Coronary artery (tissue), 2 donors: ENCODE results near the gene TRIM45.
A peak's percentile ranks its signal among the peaks of the same experiment; 100 is the strongest.
"Not testable (repeated sequence)": the region's sequence is repeated elsewhere in the genome, so short reads cannot be mapped to it uniquely, and the experiment has no call there.

Source experiments
- DNase-seq: peaks from one replicate; pipeline ENCODE4 v3.0.0-alpha.2; 2017; ENCODE audit warnings: low spot score
- H3K27ac ChIP-seq, 2 donors: fragments of 200-600 bp; sonication (generic); one replicate each; pipeline ENCODE4 v1.5.1; 2016 to 2019
- H3K4me3 ChIP-seq: fragments of 200-600 bp; sonication (generic); 2 replicates; pipeline ENCODE4 v1.5.1; 2016; ENCODE audit warnings: mild to moderate bottlenecking, moderate library complexity
- TF ChIP-seq, protein P1 (sequence below): fragments of 200-600 bp; sonication (generic); IDR thresholded peaks from one replicate; pipeline ENCODE4 v1.5.1; 2019; ENCODE audit warnings: antibody characterized with exemption

Gene TRIM45

DNA sequence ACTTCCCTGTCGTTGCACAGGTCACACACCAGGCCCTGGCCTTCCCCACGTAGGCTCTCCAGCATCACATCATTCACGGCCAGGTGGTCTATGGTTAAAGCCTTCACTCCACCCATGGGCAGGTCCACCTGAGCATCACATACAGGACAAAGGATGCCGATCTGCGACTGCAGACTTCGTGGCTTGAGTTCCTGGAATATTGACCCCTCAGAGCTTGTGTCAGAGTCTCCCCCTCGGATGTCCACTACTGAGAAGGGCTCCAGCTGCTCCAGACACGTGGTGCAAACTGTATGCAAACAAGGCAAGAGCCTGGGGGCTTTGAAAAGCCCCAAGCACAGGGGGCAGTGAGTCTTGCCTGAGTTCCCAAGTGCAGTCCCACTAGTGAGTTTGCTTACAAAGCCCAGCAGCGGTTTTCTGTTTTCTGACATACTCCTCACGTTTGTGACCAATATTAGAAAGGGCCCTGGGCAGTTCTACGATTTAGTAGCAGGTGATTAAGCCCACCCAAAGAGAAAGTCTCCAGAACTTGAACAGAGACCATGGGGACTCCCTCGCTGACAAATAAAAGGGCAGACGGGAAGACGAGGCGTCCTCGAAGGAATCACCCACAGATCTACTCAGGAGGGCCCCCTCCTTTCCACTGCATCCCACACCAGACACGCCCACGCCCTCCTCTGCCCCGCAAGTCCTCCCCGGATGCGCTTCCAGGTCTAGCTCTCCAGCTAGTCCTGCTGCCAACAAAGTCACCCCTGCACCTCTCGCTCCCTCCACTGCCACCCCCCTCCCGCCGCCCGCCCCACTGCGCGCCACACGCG, 568 bp downstream of the TRIM45 start:
- peak overlapping the region; percentile 94 for H3K4me3 ChIP-seq
- no peak for DNase-seq
- H3K27ac ChIP-seq: peak overlapping the region; percentile 81 to 91
- TF ChIP-seq, protein P1, sequence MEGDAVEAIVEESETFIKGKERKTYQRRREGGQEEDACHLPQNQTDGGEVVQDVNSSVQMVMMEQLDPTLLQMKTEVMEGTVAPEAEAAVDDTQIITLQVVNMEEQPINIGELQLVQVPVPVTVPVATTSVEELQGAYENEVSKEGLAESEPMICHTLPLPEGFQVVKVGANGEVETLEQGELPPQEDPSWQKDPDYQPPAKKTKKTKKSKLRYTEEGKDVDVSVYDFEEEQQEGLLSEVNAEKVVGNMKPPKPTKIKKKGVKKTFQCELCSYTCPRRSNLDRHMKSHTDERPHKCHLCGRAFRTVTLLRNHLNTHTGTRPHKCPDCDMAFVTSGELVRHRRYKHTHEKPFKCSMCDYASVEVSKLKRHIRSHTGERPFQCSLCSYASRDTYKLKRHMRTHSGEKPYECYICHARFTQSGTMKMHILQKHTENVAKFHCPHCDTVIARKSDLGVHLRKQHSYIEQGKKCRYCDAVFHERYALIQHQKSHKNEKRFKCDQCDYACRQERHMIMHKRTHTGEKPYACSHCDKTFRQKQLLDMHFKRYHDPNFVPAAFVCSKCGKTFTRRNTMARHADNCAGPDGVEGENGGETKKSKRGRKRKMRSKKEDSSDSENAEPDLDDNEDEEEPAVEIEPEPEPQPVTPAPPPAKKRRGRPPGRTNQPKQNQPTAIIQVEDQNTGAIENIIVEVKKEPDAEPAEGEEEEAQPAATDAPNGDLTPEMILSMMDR: no peak

DNA sequence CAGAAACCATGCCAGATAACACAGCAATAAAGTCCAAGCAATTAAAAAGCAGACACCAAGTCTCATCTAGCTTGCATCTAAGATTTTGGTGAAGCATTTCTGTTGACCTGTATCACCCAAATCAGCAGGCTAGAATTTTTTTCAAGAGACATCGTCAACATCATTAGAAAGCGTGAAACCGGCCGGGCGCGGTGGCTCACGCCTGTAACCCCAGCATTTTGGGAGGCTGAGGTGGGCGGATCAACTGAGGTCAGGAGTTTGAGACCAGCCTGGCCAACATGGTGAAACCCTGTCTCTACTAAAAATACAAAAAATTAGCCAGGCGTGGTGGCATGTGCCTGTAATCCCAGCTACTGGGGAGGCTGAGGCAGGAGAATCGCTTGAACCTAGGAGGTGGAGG, 2.4 kb downstream of the TRIM45 start:
- not testable (repeated sequence) for H3K27ac ChIP-seq

DNA sequence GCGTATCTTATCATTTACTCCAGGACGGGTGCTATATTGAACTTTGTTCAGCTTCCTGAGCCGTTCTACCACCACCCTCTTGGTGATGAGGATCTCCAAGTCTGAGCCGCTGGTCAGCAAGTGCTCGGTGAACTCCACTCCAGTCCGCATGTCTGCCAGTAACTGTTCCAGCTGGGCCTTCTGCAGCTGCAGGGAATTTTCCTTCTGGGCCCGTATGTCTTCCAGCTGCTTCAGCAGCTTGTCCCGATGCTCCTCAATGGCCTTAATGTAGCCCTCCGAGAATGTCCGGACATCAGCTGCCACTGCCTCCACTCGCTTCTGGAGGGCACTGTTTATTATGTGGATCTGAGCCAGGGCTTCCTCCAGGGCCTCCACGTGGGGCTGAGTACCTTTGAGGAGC, 3.4 kb downstream of the TRIM45 start:
- DNase-seq: no peak
- TF ChIP-seq, protein P1: no peak
- Histone ChIP-seq H3K4me3 (no peak overlapping the region), H3K27ac (no peak overlapping the region)

More for the DNA sequence above, 2.4 kb downstream of the TRIM45 start:
- not testable (repeated sequence) for DNase-seq, H3K4me3 ChIP-seq

DNA sequence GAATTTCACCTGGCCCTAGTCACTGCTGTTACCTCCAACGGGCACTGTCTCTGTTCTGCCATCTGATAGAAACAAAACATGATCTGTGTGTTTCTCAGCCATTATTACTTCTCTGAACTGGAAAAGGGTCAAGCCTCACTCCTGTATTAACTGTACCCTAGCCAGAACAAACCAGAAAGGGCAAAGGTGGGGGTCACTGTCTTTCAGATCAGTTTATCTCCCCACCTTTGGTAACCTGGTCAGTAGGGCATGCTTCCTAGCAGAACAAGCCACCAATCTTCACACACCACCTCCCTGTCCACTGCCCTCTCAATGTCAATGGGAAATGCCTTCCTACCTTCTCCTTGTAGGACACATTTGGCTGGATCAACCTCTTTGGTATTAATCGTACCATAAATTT, 3.9 kb downstream of the TRIM45 start:
- TF ChIP-seq, protein P1: no peak
- no peak for DNase-seq
- no peak overlapping the region for H3K27ac ChIP-seq
- no peak overlapping the region for H3K4me3 ChIP-seq

DNA sequence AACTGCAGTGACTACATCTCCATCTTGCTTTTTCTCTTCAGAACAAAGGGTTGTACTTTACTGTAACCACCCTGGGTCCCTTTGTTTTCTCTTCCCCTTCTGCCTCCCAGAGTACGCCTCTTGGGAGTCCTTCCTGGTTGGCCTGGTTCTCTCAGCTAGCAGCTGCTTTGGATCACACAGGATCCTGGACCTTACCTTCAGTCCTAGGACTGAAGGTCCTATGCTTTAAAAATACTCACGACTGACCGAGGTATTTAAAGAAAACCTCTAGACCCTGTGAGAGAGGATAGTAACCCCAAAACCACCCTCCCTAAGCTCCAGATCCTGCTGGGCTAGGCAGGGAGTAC, 4.8 kb downstream of the TRIM45 start:
- TF ChIP-seq, protein P1: no peak
- no peak for DNase-seq
- H3K4me3 ChIP-seq: no peak overlapping the region
- no peak overlapping the region for H3K27ac ChIP-seq

DNA sequence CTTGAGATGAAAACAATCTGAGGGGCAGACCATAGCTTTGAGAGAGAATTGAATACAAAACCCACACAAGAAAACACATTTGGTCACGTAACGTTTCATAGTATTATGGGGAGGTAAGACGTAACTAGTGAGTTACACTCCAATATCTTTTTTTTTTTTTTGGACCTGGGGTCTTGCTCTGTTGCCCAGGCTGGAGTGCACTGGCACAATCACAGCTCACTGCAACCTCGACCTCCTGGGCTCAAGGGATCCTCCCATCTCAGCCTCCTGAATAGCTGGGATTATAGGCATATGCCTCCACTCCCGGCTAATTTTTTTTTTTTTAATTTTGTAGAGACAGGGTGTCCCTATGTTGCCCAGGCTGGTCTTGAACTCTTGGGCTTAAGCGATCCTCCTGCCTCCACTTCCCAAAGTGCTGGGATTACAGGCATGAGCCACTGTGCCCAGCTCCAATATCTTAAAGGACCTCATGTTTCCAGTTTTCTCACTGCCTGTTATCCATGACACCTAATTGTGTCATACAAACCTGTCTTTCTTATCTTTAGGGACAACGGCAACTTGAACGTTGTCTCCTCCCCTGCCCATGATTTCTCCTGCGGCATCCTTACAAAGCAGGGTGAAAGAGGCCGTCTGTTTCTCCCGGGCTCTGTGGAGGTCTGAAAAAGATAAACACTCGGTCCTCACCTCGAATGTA, 5.3 kb downstream of the TRIM45 start:
- Histone ChIP-seq H3K4me3 (no peak overlapping the region), H3K27ac (no peak overlapping the region)
- no peak for DNase-seq
- TF ChIP-seq, protein P1: no peak

DNA sequence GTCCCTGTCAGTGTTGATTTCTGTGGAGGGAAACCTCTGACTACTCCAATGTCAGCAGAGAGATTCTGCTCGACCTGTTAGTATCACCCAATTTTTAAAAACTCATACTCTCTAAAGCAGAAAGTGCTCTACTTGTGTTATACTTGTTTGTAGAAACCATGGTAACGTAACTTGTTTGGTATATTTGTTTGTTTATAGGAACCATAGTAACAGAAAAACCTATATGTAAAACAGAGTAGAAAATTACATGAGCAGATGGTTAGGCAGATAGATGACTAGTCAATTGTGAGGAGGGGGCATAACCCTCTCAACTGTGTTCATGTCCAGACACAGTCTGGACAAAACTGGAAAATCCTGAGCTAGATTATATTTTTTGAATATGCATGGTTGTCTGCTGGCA, 6.7 kb downstream of the TRIM45 start:
- no peak for DNase-seq
- no peak overlapping the region for H3K27ac ChIP-seq
- TF ChIP-seq, protein P1: no peak
- H3K4me3 ChIP-seq: no peak overlapping the region
